ENCODE data around the gene USF1.

The USF1 gene

GRCh38 chr1:161082483-161082882 lies 36.7 kb upstream of the USF1 start:
- Histone ChIP-seq H3K79me2 (ENCODE audit: insufficient read depth, low read length) (no peaks in the 10 kb centered on the region), H3K9me3 (ENCODE audit: insufficient read depth, low read depth, low read length) (no peaks in the 10 kb centered on the region), H3K4me3 (ENCODE audit: low read length, poor library complexity, severe bottlenecking) (no peak overlapping the region), H3K9me2 (replicated peaks; ENCODE audit: low read depth, low read length) (no peaks in the 10 kb centered on the region), H3F3A (ENCODE audit: low read depth) (no peaks in the 10 kb centered on the region), H3K4me1 (ENCODE audit: insufficient read depth, low read length, poor library complexity, severe bottlenecking) (no peaks in the 10 kb centered on the region), H4K20me1 (ENCODE audit: insufficient read depth, low read length, poor library complexity, severe bottlenecking) (no peaks in the 10 kb centered on the region), H3K4me2 (ENCODE audit: low read depth, low read length, poor library complexity, severe bottlenecking) (no peak overlapping the region), H3K9ac (ENCODE audit: low read depth, low read length, poor library complexity, severe bottlenecking) (no peak overlapping the region), H3K36me3 (ENCODE audit: insufficient read depth, low read length) (no peaks in the 10 kb centered on the region), H2AFZ (ENCODE audit: low read length) (no peak overlapping the region), H3K27me3 (ENCODE audit: insufficient read depth, low read length, poor library complexity, severe bottlenecking) (no peaks in the 10 kb centered on the region)
- TF ChIP-seq CTCF (conservative IDR thresholded peaks at IDR 0.05; ENCODE audit: low read length) (no peak), EZH2phosphoT487 (IDR thresholded peaks at IDR 0.05; ENCODE audit: borderline replicate concordance) (no peak)

GRCh38 chr1:161081519-161081918 lies 35.7 kb upstream of the USF1 start:
- H3K4me3 ChIP-seq (ENCODE audit: low read length, poor library complexity, severe bottlenecking), result no peak overlapping the region
- H3K27me3 ChIP-seq (ENCODE audit: insufficient read depth, low read length, poor library complexity, severe bottlenecking), result no peaks in the 10 kb centered on the region
- no peak overlapping the region for H3K4me2 ChIP-seq (ENCODE audit: low read depth, low read length, poor library complexity, severe bottlenecking)
- no peaks in the 10 kb centered on the region for H3K9me3 ChIP-seq (ENCODE audit: insufficient read depth, low read depth, low read length)
- H3K36me3 ChIP-seq (ENCODE audit: insufficient read depth, low read length), result no peaks in the 10 kb centered on the region
- no peaks in the 10 kb centered on the region for H3K9me2 ChIP-seq (replicated peaks; ENCODE audit: low read depth, low read length)
- no peak overlapping the region for H3K9ac ChIP-seq (ENCODE audit: low read depth, low read length, poor library complexity, severe bottlenecking)
- no peaks in the 10 kb centered on the region for H3F3A ChIP-seq (ENCODE audit: low read depth)
- H4K20me1 ChIP-seq (ENCODE audit: insufficient read depth, low read length, poor library complexity, severe bottlenecking), result no peaks in the 10 kb centered on the region
- TF ChIP-seq CTCF (conservative IDR thresholded peaks at IDR 0.05; ENCODE audit: low read length) (no peak), EZH2phosphoT487 (IDR thresholded peaks at IDR 0.05; ENCODE audit: borderline replicate concordance) (no peak)
- H3K79me2 ChIP-seq (ENCODE audit: insufficient read depth, low read length), result no peaks in the 10 kb centered on the region
- no peak overlapping the region for H2AFZ ChIP-seq (ENCODE audit: low read length)
- no peaks in the 10 kb centered on the region for H3K4me1 ChIP-seq (ENCODE audit: insufficient read depth, low read length, poor library complexity, severe bottlenecking)

GRCh38 chr1:161080441-161081405 lies 34.9 kb upstream of the USF1 start:
- H3K79me2 ChIP-seq (ENCODE audit: insufficient read depth, low read length), result no peaks in the 10 kb centered on the region
- H3K9me2 ChIP-seq (replicated peaks; ENCODE audit: low read depth, low read length), result no peaks in the 10 kb centered on the region
- H3K36me3 ChIP-seq (ENCODE audit: insufficient read depth, low read length), result no peaks in the 10 kb centered on the region
- H2AFZ ChIP-seq (ENCODE audit: low read length), result no peak overlapping the region
- TF ChIP-seq EZH2phosphoT487 (IDR thresholded peaks at IDR 0.05; ENCODE audit: borderline replicate concordance), result no peak
- no peak for TF ChIP-seq CTCF (conservative IDR thresholded peaks at IDR 0.05; ENCODE audit: low read length)
- no peak overlapping the region for H3K4me2 ChIP-seq (ENCODE audit: low read depth, low read length, poor library complexity, severe bottlenecking)
- no peaks in the 10 kb centered on the region for H3K4me1 ChIP-seq (ENCODE audit: insufficient read depth, low read length, poor library complexity, severe bottlenecking)
- no peak overlapping the region for H3K9ac ChIP-seq (ENCODE audit: low read depth, low read length, poor library complexity, severe bottlenecking)
- H3F3A ChIP-seq (ENCODE audit: low read depth), result no peaks in the 10 kb centered on the region
- no peaks in the 10 kb centered on the region for H3K27me3 ChIP-seq (ENCODE audit: insufficient read depth, low read length, poor library complexity, severe bottlenecking)
- no peak overlapping the region for H3K4me3 ChIP-seq (ENCODE audit: low read length, poor library complexity, severe bottlenecking)
- no peaks in the 10 kb centered on the region for H3K9me3 ChIP-seq (ENCODE audit: insufficient read depth, low read depth, low read length)
- no peaks in the 10 kb centered on the region for H4K20me1 ChIP-seq (ENCODE audit: insufficient read depth, low read length, poor library complexity, severe bottlenecking)

Data from Loucy (cell line).